Panc1 (cell line): ENCODE measurements around the gene KCNAB2. TPM values are rescaled to one million over a fixed set of nuclear protein-coding genes. Genes with fewer than 3 reads are reported as not detected.

Source experiments
- ATAC-seq: fragments of 200-7000 bp; cut with Tn5 transposase; 2 replicates; pipeline ENCODE4 v1.9.1; 2020; ENCODE audit warnings: mild to moderate bottlenecking, moderate library complexity
- BruUV-seq: library from RNA; stranded (reverse); fragments of 400-500 nt; replicated peaks from 2 replicates; lab custom pipeline; 2021; lab: Mats Ljungman, UMichigan
- CTCF ChIA-PET: fragments of 300-600 bp; sonication (Branson Sonifier 250); formaldehyde crosslinking; loops from one replicate; lab custom pipeline; 2022; ENCODE audit warnings: antibody characterized with exemption; lab: Charles Lee
- POLR2A ChIA-PET: fragments of 300-600 bp; sonication (Branson Sonifier 250); formaldehyde crosslinking; loops from one replicate; lab custom pipeline; 2022; ENCODE audit warnings: antibody characterized with exemption; lab: Charles Lee
- DNase-seq: peaks from one replicate; pipeline ENCODE4 v3.0.0-alpha.2; 2010; ENCODE audit warnings: low read depth, low spot score
- H3K27ac ChIP-seq: 2 replicates; pipeline ENCODE4 v1.5.1; 2011; ENCODE audit warnings: mild to moderate bottlenecking, low read length, inconsistent platforms
- H3K27me3 ChIP-seq: fragments of 200-500 bp; sonication (Bioruptor generic); 2 replicates; pipeline ENCODE4 v1.6.0; 2014; ENCODE audit warnings: low read length, inconsistent platforms; ENCODE audit not compliant: control insufficient read depth, insufficient read depth
- H3K36me3 ChIP-seq: fragments of 200-500 bp; sonication (Bioruptor generic); 2 replicates; pipeline ENCODE4 v1.5.1; 2014; ENCODE audit warnings: inconsistent platforms, mild to moderate bottlenecking, low read length, moderate library complexity; ENCODE audit not compliant: control insufficient read depth, insufficient read depth
- H3K4me1 ChIP-seq: 2 replicates; pipeline ENCODE4 v1.5.1; 2011; ENCODE audit warnings: inconsistent platforms, mild to moderate bottlenecking, low read length, moderate library complexity; ENCODE audit not compliant: control insufficient read depth, insufficient read depth
- H3K4me3 ChIP-seq, 2 experiments: 2 replicates each; pipeline ENCODE4 v1.5.1; 2011 to 2012; ENCODE audit warnings: low read depth in 2 of 2, low read length in 2 of 2, mild to moderate bottlenecking in 2 of 2, inconsistent platforms in 1 of 2, moderate library complexity in 1 of 2
- H3K9me3 ChIP-seq: fragments of 200-500 bp; sonication (Bioruptor generic); 2 replicates; pipeline ENCODE4 v1.5.1; 2014; ENCODE audit warnings: low read depth, mild to moderate bottlenecking, inconsistent platforms, low read length, moderate library complexity; ENCODE audit not compliant: control insufficient read depth, insufficient read depth
- POLR2AphosphoS5 ChIP-seq: IDR thresholded peaks from 2 replicates; pipeline ENCODE4 v1.6.1; 2012; ENCODE audit warnings: mild to moderate bottlenecking, low read depth, low read length, moderate library complexity
- SIN3A ChIP-seq: IDR thresholded peaks from 2 replicates; pipeline ENCODE4 v1.6.1; 2012; ENCODE audit warnings: low read depth, mild to moderate bottlenecking, low read length, moderate library complexity, borderline replicate concordance; ENCODE audit not compliant: insufficient read depth
- TCF7L2 ChIP-seq: IDR thresholded peaks from 2 replicates; pipeline ENCODE4 v1.6.1; 2011; ENCODE audit warnings: mild to moderate bottlenecking, low read depth, low read length, inconsistent platforms
- in situ Hi-C: cut with HindIII; loops from 2 replicates; pipeline ENCODE4 v1.10.0; 2016; ENCODE audit warnings: low sequenced_read_pairs, low pct_unique_long_range_greater_than_20kb
- intact Hi-C: fragments of 100-400 bp; cut with micrococcal nuclease; formaldehyde crosslinking; loops from one replicate; pipeline ENCODE4 v1.10.0; 2022; ENCODE audit not compliant: unreplicated experiment
- total RNA-seq: library from RNA; stranded (reverse); gene quantifications from one replicate; pipeline ENCODE4 v1.2.1, GENCODE V29; 2021; ENCODE audit not compliant: unreplicated experiment
- TF ChIP-seq, protein P1 (sequence below), 2 experiments: IDR thresholded peaks; 2 replicates each; pipeline ENCODE4 v1.6.1; 2011 to 2012; ENCODE audit warnings: low read depth in 2 of 2, control low read depth in 1 of 2, low read length in 1 of 2, mild to moderate bottlenecking in 1 of 2, moderate library complexity in 1 of 2; ENCODE audit not compliant: insufficient read depth in 1 of 2
- TF ChIP-seq, protein P2 (sequence below): fragments of 450-650 bp; IDR thresholded peaks from 2 replicates; pipeline ENCODE4 v1.5.1; 2017; ENCODE audit warnings: mild to moderate bottlenecking

The KCNAB2 gene
- total RNA-seq, 1 experiment from 2014 or later: 27.6 TPM

DNA sequence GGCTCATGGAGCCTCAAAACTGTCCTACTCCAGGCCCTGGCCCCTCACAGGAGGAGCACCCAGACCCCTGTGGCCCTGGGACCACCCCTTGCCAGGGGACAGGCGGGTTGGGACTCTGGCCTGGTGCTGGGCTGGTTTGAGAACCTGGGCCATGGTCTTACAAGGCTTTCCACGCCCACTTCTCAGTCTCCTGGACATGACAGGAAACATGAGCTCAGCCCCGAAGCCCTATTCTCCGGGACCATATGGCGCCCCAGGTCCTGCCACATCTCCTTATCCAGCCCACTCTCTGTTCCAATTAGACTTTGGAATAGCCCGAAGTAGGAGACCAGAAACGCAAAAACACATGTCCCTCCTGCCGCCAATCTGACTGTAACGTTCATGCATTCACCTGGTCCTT, 47.9 kb downstream of the KCNAB2 start:
- ChIA-PET CTCF (no interaction called here), POLR2A (no interaction called here)
- Histone ChIP-seq H3K9me3 (no peaks in the 10 kb centered on the region), H3K4me3 (no peak overlapping the region), H3K27me3 (no peaks in the 10 kb centered on the region), H3K36me3 (no peaks in the 10 kb centered on the region), H3K4me1 (no peaks in the 10 kb centered on the region), H3K27ac (no peak overlapping the region)
- DNase-seq: no peak
- ATAC-seq: no peak
- no TSS peak for BruUV-seq
- in situ Hi-C loops: no loop called here
- intact Hi-C loops: no loop called here
- TF ChIP-seq POLR2AphosphoS5: no peak
- TF ChIP-seq SIN3A: no peak
- TF ChIP-seq, protein P1, sequence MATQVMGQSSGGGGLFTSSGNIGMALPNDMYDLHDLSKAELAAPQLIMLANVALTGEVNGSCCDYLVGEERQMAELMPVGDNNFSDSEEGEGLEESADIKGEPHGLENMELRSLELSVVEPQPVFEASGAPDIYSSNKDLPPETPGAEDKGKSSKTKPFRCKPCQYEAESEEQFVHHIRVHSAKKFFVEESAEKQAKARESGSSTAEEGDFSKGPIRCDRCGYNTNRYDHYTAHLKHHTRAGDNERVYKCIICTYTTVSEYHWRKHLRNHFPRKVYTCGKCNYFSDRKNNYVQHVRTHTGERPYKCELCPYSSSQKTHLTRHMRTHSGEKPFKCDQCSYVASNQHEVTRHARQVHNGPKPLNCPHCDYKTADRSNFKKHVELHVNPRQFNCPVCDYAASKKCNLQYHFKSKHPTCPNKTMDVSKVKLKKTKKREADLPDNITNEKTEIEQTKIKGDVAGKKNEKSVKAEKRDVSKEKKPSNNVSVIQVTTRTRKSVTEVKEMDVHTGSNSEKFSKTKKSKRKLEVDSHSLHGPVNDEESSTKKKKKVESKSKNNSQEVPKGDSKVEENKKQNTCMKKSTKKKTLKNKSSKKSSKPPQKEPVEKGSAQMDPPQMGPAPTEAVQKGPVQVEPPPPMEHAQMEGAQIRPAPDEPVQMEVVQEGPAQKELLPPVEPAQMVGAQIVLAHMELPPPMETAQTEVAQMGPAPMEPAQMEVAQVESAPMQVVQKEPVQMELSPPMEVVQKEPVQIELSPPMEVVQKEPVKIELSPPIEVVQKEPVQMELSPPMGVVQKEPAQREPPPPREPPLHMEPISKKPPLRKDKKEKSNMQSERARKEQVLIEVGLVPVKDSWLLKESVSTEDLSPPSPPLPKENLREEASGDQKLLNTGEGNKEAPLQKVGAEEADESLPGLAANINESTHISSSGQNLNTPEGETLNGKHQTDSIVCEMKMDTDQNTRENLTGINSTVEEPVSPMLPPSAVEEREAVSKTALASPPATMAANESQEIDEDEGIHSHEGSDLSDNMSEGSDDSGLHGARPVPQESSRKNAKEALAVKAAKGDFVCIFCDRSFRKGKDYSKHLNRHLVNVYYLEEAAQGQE (IDR thresholded peaks at IDR 0.05; ENCODE audit: insufficient read depth in 1 of 2, low read depth in 2 of 2, low read length in 1 of 2): no peak
- TF ChIP-seq, protein P2, sequence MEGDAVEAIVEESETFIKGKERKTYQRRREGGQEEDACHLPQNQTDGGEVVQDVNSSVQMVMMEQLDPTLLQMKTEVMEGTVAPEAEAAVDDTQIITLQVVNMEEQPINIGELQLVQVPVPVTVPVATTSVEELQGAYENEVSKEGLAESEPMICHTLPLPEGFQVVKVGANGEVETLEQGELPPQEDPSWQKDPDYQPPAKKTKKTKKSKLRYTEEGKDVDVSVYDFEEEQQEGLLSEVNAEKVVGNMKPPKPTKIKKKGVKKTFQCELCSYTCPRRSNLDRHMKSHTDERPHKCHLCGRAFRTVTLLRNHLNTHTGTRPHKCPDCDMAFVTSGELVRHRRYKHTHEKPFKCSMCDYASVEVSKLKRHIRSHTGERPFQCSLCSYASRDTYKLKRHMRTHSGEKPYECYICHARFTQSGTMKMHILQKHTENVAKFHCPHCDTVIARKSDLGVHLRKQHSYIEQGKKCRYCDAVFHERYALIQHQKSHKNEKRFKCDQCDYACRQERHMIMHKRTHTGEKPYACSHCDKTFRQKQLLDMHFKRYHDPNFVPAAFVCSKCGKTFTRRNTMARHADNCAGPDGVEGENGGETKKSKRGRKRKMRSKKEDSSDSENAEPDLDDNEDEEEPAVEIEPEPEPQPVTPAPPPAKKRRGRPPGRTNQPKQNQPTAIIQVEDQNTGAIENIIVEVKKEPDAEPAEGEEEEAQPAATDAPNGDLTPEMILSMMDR: no peak
- TF ChIP-seq TCF7L2: no peak

DNA sequence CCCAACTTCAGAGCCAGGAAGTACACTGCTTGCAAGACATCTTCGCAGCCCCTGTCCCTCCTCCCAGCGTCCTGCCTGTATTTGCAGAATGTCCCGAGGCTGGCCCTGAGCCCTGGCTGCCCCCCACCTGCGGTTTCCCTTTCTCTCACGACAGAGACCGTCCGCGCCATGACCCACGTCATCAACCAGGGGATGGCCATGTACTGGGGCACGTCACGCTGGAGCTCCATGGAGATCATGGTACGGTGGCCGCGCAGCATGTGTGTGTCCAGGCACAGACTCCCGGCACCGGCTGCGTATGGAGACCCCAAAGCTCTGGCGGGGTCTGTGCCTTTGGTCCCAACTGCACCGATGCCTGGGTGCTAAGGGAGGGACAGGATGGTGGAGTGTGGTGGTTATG, 48.6 kb downstream of the KCNAB2 start:
- CTCF ChIA-PET: no interaction called here

More for the DNA sequence above, 48.6 kb downstream of the KCNAB2 start:
- POLR2A ChIA-PET: no interaction called here
- DNase-seq (no peak), ATAC-seq (no peak)
- Histone ChIP-seq H3K4me1 (no peaks in the 10 kb centered on the region), H3K27ac (no peak overlapping the region), H3K9me3 (no peaks in the 10 kb centered on the region), H3K27me3 (no peaks in the 10 kb centered on the region), H3K4me3 (no peak overlapping the region), H3K36me3 (no peaks in the 10 kb centered on the region)
- no peak for TF ChIP-seq POLR2AphosphoS5
- TF ChIP-seq, protein P2: no peak
- TF ChIP-seq, protein P1 (IDR thresholded peaks at IDR 0.05; ENCODE audit: insufficient read depth in 1 of 2, low read depth in 2 of 2, low read length in 1 of 2): no peak
- intact Hi-C loops (no loop called here), in situ Hi-C loops (no loop called here)
- no TSS peak for BruUV-seq
